NCI-H1092 treated with DMSO at 0.1 percent for 48 hours (cell line): ENCODE results near the gene CYP46A1.
"Not testable (repeated sequence)": the region's sequence is repeated elsewhere in the genome, so short reads cannot be mapped to it uniquely, and the experiment has no call there.

Source experiments
- DNase-seq: peaks from one replicate; lab custom pipeline; 2025; lab: John Stamatoyannopoulos, UW

The CYP46A1 gene

DNA sequence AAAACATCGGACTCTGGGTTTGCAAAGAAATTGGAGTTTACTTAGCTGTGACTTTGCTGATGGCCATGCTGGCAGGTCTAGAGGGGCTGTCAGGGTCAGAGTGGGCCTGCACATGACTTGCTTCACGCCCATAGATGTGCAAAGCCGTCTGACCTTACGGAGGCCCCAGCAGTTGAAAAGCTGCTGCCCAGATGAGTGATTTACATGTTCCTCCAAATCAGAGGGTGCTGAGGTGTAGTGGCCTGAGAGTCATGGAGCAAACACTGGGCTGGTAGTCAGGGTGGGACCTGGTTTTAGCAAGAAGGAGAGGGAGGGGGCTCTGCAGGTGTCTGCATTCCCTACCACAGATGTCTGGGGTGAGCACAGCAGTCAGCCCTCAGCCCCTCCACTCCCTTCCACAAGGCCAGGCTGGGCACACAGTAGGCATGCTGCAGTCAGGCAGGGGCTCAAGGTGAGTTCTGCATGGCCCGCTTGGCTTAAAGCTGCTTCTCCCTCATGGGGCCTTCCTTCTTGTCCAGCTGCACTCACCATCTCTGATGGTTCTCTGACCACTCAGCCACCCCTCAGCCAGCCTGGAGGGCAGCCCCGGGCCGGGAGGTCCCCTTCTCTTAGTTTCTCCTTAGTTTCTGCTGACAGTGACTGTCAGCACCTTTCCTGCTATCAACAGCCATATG is 74.9 kb downstream of the CYP46A1 start:
- DNase-seq, result no peak

DNA sequence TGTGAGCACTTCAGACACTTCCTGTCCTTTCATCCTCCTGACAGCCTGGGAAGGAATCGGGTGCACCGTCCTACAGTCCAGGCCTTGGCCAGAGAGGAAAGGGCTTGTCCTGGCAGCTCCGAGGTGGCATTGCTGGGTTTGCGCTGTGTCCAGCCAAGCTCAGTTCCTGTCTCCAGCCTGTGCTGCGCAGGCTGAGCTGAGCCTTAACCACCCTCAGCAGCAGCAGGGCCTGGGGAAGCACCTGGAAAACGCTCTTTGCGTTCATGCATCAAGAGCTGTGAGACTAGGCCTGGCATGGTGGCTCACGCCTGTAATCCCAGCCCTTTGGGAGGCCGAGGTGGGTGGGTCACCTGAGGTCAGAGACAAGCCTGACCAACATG is 75.4 kb downstream of the CYP46A1 start:
- DNase-seq, result no peak

DNA sequence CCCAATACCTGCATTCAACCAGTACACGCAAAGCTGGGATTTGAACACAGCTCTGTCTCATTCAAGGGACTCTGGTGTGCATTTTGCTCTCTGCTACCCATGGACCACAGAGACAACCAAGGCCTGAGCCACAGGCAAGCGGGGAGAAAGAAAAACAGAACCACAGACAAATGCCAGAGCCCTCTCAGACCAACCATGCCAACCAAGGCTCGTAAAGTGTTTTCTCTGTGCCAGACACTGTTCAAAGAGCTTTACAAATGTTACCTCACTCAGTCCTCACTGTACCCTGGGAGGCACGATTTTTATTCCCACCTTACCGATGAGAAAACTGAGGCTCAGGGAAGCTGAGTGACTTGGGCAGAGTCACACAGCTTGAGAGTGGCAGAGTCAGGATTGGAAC is 76.7 kb downstream of the CYP46A1 start:
- no peak for DNase-seq

- DNase-seq, result not testable (repeated sequence)
These were observed 78.8 kb downstream of the CYP46A1 start for GRCh38 chr14:99762911-99763310.

GRCh38 chr14:99763527-99764221 is 79.6 kb downstream of the CYP46A1 start:
- no peak for DNase-seq

- no peak for DNase-seq
These were observed 80.2 kb downstream of the CYP46A1 start for GRCh38 chr14:99764222-99764706.

DNA sequence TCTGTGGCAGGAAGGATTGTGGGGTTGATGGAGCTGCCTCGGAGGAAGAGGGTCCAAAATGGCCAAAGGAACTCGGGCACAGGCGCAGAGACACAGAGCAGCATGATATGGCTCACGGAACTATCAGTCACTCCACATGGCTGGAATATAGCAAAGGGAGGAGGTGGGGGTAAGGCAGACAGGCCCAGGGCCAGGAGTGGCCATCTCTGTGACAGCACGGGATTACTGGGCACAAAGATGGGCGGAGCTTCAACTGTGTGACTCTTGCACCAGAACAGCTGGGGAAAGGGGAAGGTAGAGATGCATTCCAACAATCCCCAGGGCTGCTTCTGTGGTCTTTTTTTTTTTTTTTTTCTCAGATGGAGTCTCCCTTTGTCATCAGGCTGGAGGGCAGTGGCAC is 84.3 kb downstream of the CYP46A1 start:
- no peak for DNase-seq

GRCh38 chr14:99769123-99769522 is 85.0 kb downstream of the CYP46A1 start:
- DNase-seq, result no peak

- no peak for DNase-seq
These were observed 85.7 kb downstream of the CYP46A1 start for GRCh38 chr14:99769799-99770198.

DNA sequence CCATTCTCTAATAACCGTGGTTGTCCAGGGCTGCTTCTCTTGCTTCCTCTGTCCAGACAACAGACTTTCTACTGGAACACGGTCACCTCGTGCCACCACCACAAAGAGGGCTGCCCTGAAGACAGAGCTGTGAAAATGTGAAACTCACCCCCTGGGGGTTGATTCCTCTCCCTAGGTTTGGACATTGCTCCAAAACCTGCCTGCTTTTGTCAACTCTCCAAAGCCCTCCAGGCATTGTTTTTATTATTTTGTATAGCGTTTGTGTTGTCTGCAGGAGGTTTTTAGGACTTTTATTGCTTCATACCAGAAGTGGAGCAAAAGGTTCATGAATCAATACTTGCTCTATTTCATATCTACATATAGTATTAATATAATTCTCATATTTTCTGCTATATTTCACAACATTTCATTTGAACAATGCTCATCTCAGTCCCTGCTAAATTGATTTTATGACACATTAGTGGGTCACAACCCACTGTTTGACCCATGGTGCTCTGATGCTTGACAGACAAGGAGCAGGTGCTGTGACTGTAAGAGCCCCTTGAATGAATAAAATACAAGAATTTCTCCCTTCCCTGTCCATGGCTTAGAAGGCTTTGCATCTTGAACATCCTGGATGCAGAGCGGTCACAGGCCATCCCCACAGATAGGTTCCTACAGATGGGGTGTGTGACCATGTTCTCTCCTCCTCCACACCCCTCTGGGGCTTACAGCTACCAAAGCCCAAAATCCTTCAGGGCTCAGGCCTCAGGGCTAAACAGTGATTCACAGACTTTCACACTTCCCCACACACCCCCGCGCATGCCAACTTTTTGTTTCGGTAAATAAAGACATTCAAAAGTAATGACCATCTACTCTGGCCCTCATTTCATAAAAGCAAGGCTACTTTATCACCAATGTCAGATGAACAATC is 88.5 kb downstream of the CYP46A1 start:
- DNase-seq, result no peak

- DNase-seq, result no peak
These were observed 89.7 kb downstream of the CYP46A1 start for GRCh38 chr14:99773521-99774497.

DNA sequence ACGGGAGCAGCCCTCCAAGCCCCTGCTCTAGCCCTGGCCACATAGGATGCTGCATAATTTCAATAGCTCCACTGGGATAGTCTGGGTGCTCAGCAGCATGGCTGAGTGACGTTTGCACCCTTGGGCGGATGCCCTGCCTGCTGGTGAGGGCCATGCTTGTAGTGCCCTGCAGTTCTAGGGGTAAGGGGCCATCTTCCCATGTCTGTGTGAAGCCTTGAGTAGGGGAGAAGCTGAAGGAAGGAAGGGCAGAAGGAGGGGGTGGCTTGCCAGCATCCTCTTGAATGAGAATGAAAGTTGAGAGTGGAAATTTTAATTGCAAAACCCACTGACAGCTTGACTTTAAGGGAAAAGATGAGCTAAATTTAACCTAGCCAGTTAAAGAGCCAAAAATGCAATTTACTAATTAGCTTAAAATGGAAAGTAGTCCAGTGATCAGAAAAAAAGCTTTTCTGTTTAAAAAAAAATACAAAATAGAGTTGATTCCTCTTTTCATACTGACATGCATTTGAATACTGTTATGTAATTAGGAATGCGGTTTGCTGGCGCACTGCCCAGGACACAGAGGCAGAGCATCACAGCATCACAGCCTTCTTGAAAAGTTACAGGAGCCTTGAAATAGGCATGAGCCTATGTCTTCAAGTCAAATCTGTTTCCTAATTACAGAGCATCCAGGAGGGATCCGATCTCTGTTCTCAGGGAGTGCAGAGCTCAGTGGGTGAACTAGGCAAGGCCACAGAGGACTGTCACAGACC is 90.6 kb downstream of the CYP46A1 start:
- DNase-seq, result no peak

DNA sequence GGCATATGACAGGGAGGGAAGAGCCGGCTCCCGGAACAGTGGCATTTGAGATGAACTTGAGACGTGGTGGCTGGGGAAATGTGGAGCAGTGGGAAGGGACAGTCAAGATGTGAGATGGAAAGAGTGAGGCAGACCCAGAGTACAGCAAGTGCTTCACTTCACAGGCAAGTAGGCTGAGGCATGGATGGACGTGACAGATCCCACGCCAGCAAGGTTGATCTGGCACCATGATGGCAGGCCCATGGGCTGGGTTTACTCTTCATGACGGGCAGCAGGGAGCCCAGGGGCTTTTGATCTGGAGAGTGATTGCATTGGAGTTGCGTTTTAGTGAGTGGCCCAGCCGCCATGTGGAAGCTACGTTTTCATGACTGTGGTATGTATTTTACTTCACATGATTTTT is 91.3 kb downstream of the CYP46A1 start:
- DNase-seq, result no peak
